ENCODE results near the gene AIG1. TPM values are rescaled to one million over a fixed set of nuclear protein-coding genes. Genes with fewer than 3 reads are reported as not detected.

The AIG1 gene
- total RNA-seq, 2 experiments from 2014 or later: 7.4 to 8.4 TPM

DNA sequence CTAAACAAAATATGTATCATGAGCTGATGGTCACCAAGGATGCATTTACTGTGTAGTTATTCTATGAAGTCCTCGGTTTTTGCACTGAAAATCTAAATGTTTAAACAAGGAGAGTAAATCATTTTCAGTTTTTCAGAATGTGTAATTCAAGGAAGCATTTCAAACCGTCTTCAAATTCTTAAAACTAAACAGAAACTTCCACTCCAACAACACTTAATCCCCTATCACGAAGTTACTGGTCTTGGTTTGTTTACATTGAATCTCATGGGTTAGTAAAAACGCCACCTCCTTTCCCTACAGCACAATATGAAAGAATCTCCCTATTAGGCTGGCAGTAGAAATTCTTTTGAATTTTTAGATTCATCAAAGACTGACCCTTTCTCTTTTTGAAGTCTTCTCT is 192.9 kb downstream of the AIG1 start:
- TF ChIP-seq, protein P1, sequence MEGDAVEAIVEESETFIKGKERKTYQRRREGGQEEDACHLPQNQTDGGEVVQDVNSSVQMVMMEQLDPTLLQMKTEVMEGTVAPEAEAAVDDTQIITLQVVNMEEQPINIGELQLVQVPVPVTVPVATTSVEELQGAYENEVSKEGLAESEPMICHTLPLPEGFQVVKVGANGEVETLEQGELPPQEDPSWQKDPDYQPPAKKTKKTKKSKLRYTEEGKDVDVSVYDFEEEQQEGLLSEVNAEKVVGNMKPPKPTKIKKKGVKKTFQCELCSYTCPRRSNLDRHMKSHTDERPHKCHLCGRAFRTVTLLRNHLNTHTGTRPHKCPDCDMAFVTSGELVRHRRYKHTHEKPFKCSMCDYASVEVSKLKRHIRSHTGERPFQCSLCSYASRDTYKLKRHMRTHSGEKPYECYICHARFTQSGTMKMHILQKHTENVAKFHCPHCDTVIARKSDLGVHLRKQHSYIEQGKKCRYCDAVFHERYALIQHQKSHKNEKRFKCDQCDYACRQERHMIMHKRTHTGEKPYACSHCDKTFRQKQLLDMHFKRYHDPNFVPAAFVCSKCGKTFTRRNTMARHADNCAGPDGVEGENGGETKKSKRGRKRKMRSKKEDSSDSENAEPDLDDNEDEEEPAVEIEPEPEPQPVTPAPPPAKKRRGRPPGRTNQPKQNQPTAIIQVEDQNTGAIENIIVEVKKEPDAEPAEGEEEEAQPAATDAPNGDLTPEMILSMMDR (IDR thresholded peaks at IDR 0.05): no peak
- H3K4me1 Mint-ChIP-seq (ENCODE audit: low read depth): no peaks in the 10 kb centered on the region
- intact Hi-C loops (cut with DNase I, micrococcal nuclease): no loop called here
- Histone ChIP-seq H3K4me1 (ENCODE audit: insufficient read depth, low read length) (no peaks in the 10 kb centered on the region), H3K27me3 (ENCODE audit: control insufficient read depth in 1 of 2, insufficient read depth in 2 of 2, low read length in 2 of 2) (no peaks in the 10 kb centered on the region), H3K36me3 (ENCODE audit: insufficient read depth, low read length) (no peaks in the 10 kb centered on the region), H3K4me3 (ENCODE audit: low read length) (no peak overlapping the region), H3K27ac (ENCODE audit: low read depth in 1 of 2, low read length in 2 of 2) (no peak overlapping the region), H3K9me3 (ENCODE audit: control insufficient read depth in 1 of 2, insufficient read depth in 1 of 2, low read length in 2 of 2) (no peaks in the 10 kb centered on the region)
- H3K36me3 Mint-ChIP-seq (ENCODE audit: low read depth): peaks cover 6% of the 10 kb centered on the region
- no peaks in the 10 kb centered on the region for H3K27me3 Mint-ChIP-seq
- no peak overlapping the region for H3K4me3 Mint-ChIP-seq
- H3K27ac Mint-ChIP-seq: no peak overlapping the region
- DNase-seq (no peak), ATAC-seq (ENCODE audit: poor library complexity) (no peak)
- POLR2A ChIA-PET: no interaction called here
- CTCF ChIA-PET: no interaction called here
- no peaks in the 10 kb centered on the region for H3K9me3 Mint-ChIP-seq

- no peak overlapping the region for H3K4me3 ChIP-seq (ENCODE audit: low read length)
- ChIA-PET CTCF (no interaction called here), POLR2A (no interaction called here)
- Mint-ChIP-seq H3K27ac (no peak overlapping the region), H3K9me3 (peaks cover 5% of the 10 kb centered on the region), H3K4me3 (no peak overlapping the region), H3K4me1 (ENCODE audit: low read depth) (no peaks in the 10 kb centered on the region), H3K27me3 (no peaks in the 10 kb centered on the region), H3K36me3 (ENCODE audit: low read depth) (no peaks in the 10 kb centered on the region)
- ATAC-seq (ENCODE audit: poor library complexity): no peak
- DNase-seq: no peak
- no peaks in the 10 kb centered on the region for H3K9me3 ChIP-seq (ENCODE audit: control insufficient read depth in 1 of 2, insufficient read depth in 1 of 2, low read length in 2 of 2)
- TF ChIP-seq, protein P1 (IDR thresholded peaks at IDR 0.05): no peak
- no peaks in the 10 kb centered on the region for H3K4me1 ChIP-seq (ENCODE audit: insufficient read depth, low read length)
- no peaks in the 10 kb centered on the region for H3K27me3 ChIP-seq (ENCODE audit: control insufficient read depth in 1 of 2, insufficient read depth in 2 of 2, low read length in 2 of 2)
- intact Hi-C loops (cut with DNase I, micrococcal nuclease): no loop called here
- H3K27ac ChIP-seq (ENCODE audit: low read depth in 1 of 2, low read length in 2 of 2): no peak overlapping the region
- H3K36me3 ChIP-seq (ENCODE audit: insufficient read depth, low read length): no peaks in the 10 kb centered on the region
Measured at GRCh38 chr6:143258945-143259344, 198.3 kb downstream of the AIG1 start.

GRCh38 chr6:143260857-143261256 is 200.2 kb downstream of the AIG1 start:
- Histone ChIP-seq H3K9me3 (ENCODE audit: control insufficient read depth in 1 of 2, insufficient read depth in 1 of 2, low read length in 2 of 2) (no peaks in the 10 kb centered on the region), H3K27me3 (ENCODE audit: control insufficient read depth in 1 of 2, insufficient read depth in 2 of 2, low read length in 2 of 2) (no peaks in the 10 kb centered on the region), H3K36me3 (ENCODE audit: insufficient read depth, low read length) (no peaks in the 10 kb centered on the region), H3K4me1 (ENCODE audit: insufficient read depth, low read length) (no peaks in the 10 kb centered on the region), H3K27ac (ENCODE audit: low read depth in 1 of 2, low read length in 2 of 2) (no peak overlapping the region), H3K4me3 (ENCODE audit: low read length) (no peak overlapping the region)
- ATAC-seq (ENCODE audit: poor library complexity): no peak
- ChIA-PET CTCF (no interaction called here), POLR2A (no interaction called here)
- Mint-ChIP-seq H3K4me1 (ENCODE audit: low read depth) (no peaks in the 10 kb centered on the region), H3K27ac (no peak overlapping the region), H3K9me3 (peaks cover 5% of the 10 kb centered on the region), H3K27me3 (no peaks in the 10 kb centered on the region), H3K4me3 (no peak overlapping the region), H3K36me3 (ENCODE audit: low read depth) (no peaks in the 10 kb centered on the region)
- intact Hi-C loops (cut with DNase I, micrococcal nuclease): no loop called here
- TF ChIP-seq, protein P1 (IDR thresholded peaks at IDR 0.05): no peak
- DNase-seq: no peak
